Measurements from ENCODE around the gene PDLIM7. TPM values are rescaled to one million over a fixed set of nuclear protein-coding genes. Genes with fewer than 3 reads are reported as not detected.

Gene PDLIM7
- total and polyA plus RNA-seq, 2 experiments from 2014 or later = 94.7 to 128 TPM

DNA sequence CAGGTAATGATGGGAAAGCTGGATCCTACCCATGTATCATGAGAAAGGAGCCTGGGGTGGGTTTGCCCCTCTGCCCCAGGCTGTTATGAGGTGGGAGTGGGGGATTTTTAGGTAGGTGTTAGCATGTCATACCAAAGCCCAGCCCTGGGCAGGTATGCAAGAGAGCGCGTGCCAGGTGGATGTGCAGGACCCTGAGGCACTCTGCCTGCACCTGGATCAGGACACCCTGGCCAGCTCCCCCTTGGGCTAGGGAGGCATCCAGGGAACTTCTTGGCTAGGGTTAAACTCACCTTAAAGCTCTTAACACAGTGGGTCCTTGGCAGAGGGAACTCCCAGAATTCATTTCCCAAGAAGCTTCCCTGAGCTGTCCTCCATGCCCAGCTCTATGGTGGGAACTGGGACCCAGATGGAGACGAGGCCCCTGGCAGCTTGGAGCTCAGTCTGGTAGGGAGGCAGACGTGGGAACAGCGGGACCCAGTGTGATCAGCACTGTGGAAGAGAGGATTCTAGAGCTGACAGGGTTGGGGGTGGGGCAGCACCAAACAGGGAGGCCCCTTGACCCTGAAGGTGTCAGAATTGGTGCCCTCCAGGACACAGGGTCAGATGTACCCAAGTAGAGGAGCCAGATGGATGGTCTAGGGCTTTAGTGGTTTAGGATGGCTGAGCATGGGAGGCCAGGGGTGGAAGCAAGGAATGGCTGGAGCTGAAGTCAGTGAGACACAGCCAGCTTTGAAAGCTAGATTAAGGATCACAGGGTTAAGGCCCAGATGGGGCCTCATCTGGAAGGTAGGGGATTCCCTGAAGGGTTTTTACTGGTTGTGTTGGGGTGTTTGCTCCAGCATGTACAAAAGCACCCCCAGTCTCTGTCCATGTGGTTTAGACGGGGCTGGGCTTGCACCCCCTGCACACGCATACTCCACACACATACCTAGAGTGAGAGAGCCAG, 53.0 kb downstream of the PDLIM7 start (continued):
- TF ChIP-seq, protein P1, sequence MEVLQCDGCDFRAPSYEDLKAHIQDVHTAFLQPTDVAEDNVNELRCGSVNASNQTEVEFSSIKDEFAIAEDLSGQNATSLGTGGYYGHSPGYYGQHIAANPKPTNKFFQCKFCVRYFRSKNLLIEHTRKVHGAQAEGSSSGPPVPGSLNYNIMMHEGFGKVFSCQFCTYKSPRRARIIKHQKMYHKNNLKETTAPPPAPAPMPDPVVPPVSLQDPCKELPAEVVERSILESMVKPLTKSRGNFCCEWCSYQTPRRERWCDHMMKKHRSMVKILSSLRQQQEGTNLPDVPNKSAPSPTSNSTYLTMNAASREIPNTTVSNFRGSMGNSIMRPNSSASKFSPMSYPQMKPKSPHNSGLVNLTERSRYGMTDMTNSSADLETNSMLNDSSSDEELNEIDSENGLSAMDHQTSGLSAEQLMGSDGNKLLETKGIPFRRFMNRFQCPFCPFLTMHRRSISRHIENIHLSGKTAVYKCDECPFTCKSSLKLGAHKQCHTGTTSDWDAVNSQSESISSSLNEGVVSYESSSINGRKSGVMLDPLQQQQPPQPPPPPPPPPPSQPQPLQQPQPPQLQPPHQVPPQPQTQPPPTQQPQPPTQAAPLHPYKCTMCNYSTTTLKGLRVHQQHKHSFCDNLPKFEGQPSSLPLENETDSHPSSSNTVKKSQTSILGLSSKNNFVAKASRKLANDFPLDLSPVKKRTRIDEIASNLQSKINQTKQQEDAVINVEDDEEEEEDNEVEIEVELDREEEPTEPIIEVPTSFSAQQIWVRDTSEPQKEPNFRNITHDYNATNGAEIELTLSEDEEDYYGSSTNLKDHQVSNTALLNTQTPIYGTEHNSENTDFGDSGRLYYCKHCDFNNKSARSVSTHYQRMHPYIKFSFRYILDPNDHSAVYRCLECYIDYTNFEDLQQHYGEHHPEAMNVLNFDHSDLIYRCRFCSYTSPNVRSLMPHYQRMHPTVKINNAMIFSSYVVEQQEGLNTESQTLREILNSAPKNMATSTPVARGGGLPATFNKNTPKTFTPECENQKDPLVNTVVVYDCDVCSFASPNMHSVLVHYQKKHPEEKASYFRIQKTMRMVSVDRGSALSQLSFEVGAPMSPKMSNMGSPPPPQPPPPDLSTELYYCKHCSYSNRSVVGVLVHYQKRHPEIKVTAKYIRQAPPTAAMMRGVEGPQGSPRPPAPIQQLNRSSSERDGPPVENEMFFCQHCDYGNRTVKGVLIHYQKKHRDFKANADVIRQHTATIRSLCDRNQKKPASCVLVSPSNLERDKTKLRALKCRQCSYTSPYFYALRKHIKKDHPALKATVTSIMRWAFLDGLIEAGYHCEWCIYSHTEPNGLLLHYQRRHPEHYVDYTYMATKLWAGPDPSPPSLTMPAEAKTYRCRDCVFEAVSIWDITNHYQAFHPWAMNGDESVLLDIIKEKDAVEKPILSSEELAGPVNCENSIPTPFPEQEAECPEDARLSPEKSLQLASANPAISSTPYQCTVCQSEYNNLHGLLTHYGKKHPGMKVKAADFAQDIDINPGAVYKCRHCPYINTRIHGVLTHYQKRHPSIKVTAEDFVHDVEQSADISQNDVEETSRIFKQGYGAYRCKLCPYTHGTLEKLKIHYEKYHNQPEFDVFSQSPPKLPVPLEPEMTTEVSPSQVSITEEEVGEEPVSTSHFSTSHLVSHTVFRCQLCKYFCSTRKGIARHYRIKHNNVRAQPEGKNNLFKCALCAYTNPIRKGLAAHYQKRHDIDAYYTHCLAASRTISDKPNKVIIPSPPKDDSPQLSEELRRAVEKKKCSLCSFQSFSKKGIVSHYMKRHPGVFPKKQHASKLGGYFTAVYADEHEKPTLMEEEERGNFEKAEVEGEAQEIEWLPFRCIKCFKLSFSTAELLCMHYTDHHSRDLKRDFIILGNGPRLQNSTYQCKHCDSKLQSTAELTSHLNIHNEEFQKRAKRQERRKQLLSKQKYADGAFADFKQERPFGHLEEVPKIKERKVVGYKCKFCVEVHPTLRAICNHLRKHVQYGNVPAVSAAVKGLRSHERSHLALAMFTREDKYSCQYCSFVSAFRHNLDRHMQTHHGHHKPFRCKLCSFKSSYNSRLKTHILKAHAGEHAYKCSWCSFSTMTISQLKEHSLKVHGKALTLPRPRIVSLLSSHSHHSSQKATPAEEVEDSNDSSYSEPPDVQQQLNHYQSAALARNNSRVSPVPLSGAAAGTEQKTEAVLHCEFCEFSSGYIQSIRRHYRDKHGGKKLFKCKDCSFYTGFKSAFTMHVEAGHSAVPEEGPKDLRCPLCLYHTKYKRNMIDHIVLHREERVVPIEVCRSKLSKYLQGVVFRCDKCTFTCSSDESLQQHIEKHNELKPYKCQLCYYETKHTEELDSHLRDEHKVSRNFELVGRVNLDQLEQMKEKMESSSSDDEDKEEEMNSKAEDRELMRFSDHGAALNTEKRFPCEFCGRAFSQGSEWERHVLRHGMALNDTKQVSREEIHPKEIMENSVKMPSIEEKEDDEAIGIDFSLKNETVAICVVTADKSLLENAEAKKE (CRISPR knock-in tag; IDR thresholded peaks at IDR 0.05) = no peak

DNA sequence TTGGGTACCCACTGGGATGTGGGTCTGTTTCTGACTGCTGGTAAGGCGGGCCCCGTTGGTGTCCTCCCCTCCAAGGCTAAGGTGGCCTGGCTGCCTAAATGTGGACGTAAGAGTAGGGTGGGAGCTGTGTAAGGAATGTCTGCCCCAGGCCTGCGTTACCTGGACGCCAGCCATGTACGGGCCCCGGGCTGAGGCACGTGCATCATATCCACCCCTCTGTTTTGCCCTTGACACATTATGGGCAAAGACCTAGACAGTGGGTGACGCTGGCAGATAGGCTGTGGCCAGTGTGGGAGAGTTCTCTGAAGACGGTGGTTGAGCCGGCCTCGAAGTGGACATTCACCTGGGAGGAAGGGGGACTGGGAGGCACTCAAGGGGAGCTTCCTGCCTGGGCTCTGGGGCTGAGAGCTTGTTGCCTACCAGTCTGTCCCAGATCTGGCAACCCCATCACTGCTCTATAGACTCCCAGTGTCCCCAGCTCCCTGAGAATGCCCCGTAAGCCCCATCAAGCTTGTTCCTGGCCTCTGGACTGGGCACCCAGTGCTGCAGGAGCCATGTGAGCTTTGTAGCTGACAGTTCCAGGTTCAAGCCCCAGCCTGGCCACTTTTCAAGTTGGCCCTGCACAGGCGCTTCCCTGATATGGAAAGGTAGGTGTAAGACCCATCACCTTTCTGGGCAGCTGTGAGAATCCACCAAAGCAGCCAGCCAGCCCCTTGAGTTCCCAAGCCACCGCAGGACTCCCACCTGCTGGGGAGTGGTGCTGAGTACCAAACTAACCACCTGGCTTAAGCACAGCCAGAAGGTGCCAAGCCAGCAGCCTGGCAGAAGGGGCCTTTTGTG, 54.0 kb downstream of the PDLIM7 start:
- H3K79me2 ChIP-seq (replicated peaks; ENCODE audit: insufficient read depth) = no peaks in the 10 kb centered on the region
- ATAC-seq (no peak), DNase-seq (ENCODE audit: low spot score) (no peak)
- H3K27ac ChIP-seq (ENCODE audit: low read depth) = no peak overlapping the region
- peaks cover 26% of the 10 kb centered on the region for H3K4me1 ChIP-seq (ENCODE audit: insufficient read depth)
- no peak overlapping the region for H3K4me3 ChIP-seq
- peaks cover 37% of the 10 kb centered on the region for H3K4me1 Mint-ChIP-seq
- H3K27me3 ChIP-seq (ENCODE audit: insufficient read depth) = peaks cover 30% of the 10 kb centered on the region
- H3K4me2 ChIP-seq = no peak overlapping the region
- no peaks in the 10 kb centered on the region; the same call in 1 of the 2 replicates for H4K20me1 ChIP-seq (replicated peaks; ENCODE audit: insufficient read depth)
- no peak overlapping the region for H3K4me3 Mint-ChIP-seq
- peaks cover 40% of the 10 kb centered on the region for H3K27me3 Mint-ChIP-seq (ENCODE audit: insufficient read depth, low read depth, poor library complexity)
- no peak overlapping the region for H2AFZ ChIP-seq
- no peaks in the 10 kb centered on the region for H3K9me2 ChIP-seq (ENCODE audit: insufficient read depth)
- H3K36me3 Mint-ChIP-seq (ENCODE audit: low read depth) = peaks cover 24% of the 10 kb centered on the region
- peaks cover 3% of the 10 kb centered on the region; the same call in 1 of the 3 replicates for H3K9me3 Mint-ChIP-seq
- no peak overlapping the region for H3K27ac Mint-ChIP-seq
- H3K36me3 ChIP-seq (ENCODE audit: insufficient read depth) = no peaks in the 10 kb centered on the region
- H3F3A ChIP-seq (replicated peaks; ENCODE audit: low read depth) = peaks cover 24% of the 10 kb centered on the region
- TF ChIP-seq ZNF114 (CRISPR knock-in tag; IDR thresholded peaks at IDR 0.05) (no peak), POLR2AphosphoS5 (IDR thresholded peaks at IDR 0.05; ENCODE audit: low read depth) (peak; percentile 15; the same call in 1 of the 2 replicates), EZH2 (IDR thresholded peaks at IDR 0.05; ENCODE audit: low read depth, unreplicated experiment) (no peak), EZH2phosphoT487 (IDR thresholded peaks at IDR 0.05; ENCODE audit: unreplicated experiment) (no peak), JUNB (IDR thresholded peaks at IDR 0.05; ENCODE audit: unreplicated experiment) (no peak)
- TF ChIP-seq, protein P2, sequence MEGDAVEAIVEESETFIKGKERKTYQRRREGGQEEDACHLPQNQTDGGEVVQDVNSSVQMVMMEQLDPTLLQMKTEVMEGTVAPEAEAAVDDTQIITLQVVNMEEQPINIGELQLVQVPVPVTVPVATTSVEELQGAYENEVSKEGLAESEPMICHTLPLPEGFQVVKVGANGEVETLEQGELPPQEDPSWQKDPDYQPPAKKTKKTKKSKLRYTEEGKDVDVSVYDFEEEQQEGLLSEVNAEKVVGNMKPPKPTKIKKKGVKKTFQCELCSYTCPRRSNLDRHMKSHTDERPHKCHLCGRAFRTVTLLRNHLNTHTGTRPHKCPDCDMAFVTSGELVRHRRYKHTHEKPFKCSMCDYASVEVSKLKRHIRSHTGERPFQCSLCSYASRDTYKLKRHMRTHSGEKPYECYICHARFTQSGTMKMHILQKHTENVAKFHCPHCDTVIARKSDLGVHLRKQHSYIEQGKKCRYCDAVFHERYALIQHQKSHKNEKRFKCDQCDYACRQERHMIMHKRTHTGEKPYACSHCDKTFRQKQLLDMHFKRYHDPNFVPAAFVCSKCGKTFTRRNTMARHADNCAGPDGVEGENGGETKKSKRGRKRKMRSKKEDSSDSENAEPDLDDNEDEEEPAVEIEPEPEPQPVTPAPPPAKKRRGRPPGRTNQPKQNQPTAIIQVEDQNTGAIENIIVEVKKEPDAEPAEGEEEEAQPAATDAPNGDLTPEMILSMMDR (conservative IDR thresholded peaks at IDR 0.05; ENCODE audit: low read depth in 2 of 2) = no peak
